ENCODE results near the gene GDAP1L1.

Gene GDAP1L1

DNA sequence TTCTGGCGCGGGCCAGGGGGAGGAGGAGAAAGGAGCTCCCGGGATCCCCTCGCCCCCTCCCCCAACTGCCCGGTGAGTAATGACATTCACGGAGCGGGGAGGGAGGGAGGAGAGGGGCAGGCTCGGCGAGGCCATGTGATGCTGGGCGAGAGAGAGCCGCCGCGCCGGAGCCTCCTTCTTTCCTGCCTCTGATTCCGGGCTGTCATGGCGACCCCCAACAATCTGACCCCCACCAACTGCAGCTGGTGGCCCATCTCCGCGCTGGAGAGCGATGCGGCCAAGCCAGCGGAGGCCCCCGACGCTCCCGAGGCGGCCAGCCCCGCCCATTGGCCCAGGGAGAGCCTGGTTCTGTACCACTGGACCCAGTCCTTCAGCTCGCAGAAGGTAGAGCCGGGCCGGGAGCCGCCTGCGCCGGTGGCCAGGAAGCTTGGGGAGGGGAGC is at the start of gene GDAP1L1:
Gene GDAP1L1 (plus strand): TSS at position 178 of the 441 bp plus-strand sequence. CDS start 27 bp downstream, at position 205.
- no peak for FAIRE-seq

GRCh38 chr20:44198872-44199271 is 48.2 kb upstream of the GDAP1L1 start:
- no peak for FAIRE-seq

GRCh38 chr20:44199877-44200276 is 47.2 kb upstream of the GDAP1L1 start:
- FAIRE-seq, result no peak

DNA sequence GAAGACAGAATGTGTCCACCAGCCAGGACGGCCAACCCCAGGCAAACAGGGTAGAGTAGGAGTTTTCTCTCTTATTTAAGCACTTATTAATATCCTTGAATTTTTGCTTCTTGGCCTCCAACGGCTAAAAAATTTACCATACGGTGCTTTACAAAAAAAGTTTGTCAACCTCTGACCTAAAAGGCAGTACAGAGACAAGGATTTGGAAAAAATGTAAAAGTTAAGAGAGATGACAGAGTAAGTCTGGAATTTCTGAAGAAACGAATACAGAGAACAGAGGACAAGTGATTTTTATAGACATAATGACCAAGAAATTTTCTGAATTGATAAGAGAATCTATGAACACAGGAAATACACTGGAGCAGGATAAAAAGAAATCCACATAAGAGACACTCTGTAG is 46.7 kb upstream of the GDAP1L1 start:
- FAIRE-seq, result no peak

DNA sequence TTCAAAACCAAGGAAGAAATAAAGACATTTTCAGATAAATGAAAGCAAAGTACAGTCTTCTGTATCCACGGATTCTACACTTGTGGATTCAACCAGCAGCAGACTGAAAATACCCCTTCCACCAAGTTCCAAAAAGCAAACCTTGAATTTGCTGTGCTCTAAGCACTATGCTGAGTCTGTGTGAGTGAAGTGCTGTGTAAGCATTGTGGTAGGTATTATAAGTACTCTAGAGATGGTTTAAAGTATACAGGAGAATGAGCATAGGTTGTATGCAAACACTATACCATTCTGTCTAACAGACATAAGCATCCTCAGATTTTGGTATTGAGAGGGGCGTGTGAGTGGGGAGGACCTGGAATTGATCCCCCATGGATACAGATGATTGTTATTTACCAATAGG is 46.1 kb upstream of the GDAP1L1 start:
- FAIRE-seq, result no peak

GRCh38 chr20:44203161-44203560 is 43.9 kb upstream of the GDAP1L1 start:
- no peak for FAIRE-seq

- no peak for FAIRE-seq
Observed at GRCh38 chr20:44204156-44204831, 42.8 kb upstream of the GDAP1L1 start.

DNA sequence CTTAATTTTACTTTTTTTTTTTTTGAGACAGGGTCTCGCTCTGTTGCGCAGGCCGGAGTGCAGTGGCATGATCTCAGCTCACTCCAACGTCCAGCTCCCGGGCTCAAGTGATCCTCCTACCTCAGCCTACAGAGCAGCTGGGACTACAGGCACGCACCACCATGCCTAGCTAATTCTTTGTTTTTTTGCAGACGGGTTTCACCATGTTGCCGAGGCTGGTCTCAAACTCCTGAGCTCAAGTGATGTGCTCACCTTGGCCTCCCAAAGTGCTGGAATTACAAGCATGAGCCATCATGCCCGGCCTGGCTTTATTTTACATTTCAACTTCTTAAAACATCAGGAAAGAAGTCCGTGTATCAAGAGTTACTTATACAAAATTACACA is 42.3 kb upstream of the GDAP1L1 start:
- FAIRE-seq, result no peak

DNA sequence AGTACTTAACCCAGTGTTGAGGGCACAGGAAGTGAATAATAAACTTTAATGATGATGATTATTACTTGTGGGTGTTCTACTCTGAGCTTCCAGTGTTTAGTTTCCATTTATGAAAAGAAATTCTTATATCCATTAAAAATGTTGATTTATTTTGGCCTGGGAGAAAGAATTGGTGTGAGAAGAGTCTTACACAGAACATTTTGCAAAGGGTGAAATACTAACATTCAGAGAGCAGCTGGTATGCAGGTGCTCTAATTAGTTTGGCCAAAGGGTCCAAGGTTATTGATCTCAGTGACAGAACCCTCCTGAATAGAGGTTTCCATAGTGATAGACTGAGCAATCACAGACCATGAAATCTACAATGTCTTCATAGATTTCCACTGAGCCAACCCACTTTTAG is 41.0 kb upstream of the GDAP1L1 start:
- FAIRE-seq, result no peak

DNA sequence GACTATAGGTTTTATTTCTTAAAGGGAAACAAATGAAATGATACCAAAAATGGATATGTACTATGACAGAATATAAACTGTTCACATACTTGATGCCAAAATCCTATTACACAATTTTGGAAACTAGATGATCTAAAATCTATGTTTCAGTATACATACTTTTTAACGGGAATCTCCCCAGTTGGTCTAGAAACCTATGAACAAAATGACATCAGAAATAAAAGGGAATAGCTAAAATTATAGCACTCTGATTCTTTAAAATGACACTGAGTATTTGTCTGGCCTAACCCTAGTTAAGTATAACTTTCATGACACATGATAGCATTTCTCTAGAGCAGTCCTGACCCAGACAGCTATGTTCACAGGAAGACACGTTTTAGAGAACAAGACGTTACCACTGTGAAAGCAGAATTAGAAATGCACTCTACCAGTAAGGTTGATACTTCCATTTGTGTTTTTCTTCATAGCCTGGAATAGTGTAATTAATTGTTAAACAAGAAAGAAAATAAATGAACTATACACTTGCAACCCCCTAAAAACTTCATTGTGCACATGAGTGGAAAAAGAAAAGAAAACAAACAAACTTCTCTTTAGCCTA is 39.9 kb upstream of the GDAP1L1 start:
- FAIRE-seq, result no peak

GRCh38 chr20:44208165-44208564 is 38.9 kb upstream of the GDAP1L1 start:
- FAIRE-seq, result no peak

DNA sequence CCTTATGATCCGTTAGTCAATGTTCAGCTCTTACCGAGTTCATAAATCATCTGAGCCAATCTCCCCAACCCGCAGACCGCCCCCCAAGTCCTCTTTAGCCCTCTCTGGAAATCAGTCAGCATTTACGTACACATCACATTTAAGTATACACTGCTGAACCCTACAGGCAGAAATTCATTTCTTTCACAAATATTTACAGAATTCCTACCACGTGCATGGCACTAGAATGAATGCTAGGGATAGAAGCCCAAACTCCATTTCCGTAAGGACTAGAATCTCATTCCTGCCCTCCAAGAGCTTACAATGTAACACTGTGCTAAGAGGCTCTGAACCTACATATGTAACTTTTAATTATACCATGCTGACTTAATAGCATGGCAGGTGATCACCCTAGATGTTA is 38.3 kb upstream of the GDAP1L1 start:
- no peak for FAIRE-seq

- no peak for FAIRE-seq
Observed at GRCh38 chr20:44209686-44210405, 37.3 kb upstream of the GDAP1L1 start.

DNA sequence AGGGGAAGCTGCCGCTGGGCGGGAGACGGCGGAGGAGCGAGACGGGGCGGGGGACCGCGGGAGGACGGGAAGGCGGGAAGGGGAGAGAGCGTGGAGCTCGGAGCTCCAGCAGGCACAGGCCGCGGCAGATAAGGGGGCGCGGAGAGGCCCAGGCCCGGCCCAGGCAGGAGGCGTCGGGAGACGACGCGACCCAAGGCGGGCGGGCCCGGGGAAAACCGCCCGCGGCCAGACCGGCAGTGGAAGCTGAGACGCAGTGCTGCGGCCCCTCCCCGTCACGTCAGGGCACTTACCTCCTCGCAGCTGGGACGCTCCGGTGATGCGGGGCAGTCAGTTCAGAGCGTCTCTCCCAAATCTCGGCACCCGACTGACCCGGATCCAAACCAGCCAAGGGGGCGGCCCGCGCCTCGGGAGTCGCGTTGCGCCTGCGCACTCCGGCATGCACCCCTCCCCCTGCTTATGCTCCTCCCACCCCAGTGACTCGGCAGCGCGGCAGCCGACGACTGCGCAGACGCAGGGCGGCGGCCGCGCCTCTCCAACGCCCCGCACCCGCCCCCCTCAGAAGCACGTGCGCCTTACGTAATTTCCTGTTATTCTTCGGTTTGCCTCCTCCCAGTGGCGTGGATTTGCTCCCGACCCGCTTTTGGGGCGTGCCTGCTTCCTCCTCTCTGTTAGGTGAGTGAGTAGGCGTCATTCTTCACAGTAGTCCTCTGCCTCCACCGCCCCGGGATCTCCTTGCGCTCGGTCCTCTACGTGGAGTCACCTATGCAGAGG is 36.5 kb upstream of the GDAP1L1 start, which contains the start of gene OSER1:
Gene OSER1 (minus strand): TSS at position 366 of the 771 bp plus-strand sequence. CDS start 3,814 bp downstream, outside the sequence.
- FAIRE-seq, result peak; percentile 23

DNA sequence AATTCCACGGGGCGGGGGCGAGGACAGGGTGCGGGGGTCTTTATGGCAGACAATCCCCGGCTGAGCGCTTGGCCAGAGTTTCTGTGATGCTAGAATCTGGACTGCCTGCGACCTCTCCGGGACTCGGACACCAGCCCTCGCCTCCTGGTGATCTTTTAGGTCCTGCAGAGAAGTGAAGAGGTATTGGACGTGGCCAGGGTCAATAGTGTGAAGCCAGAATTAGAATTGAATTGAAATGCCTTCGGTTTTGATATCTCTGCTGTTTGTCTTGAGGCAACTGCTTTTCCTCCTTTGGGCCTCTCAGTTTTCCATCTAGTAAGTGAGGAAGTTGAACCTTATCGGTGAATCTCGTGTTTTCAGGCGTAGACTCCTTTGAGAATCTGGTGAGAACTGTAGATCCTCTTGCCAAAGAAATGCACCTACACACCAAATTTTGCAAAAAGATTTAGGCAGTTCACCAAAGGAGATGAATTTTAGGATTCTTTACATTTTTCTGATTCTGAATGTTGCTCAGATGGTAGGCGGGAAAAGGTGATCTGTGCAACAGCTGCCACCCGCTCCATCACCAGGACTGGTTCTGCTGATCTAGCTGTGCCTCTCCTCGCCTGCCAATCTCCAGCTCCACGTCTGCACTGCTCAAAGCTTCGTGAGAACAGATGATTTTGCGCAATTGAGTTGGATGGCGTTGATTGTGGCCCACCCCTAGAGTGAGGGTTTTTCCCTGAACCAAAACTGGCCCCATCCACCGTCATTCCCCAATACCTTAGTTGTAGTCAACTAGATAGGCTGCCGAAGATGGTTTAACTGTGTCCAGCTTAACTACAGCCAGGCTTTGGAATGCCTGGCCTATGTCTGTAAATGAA is 35.7 kb upstream of the GDAP1L1 start:
- no peak for FAIRE-seq

- no peak for FAIRE-seq
Observed at GRCh38 chr20:44212792-44213191, 34.3 kb upstream of the GDAP1L1 start.

DNA sequence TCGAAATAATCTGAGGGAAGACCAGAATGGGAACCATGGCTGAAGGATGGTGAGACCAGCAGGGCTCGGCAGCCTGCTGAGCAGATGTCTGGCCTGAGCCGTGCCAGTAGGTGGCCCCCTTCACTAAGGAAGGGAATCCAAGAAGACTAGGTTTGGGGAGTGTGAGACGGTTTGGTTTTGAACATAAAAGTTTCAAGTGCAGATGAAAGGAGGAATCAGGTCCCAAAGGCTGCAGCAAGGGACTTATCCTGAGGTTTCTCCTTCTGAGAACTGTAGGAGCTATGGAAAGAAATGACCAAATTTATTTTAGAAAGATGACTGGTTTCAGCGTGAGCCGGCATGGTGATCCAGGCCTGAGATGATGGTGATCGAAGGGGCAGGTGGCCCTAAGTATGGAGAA is 32.0 kb upstream of the GDAP1L1 start:
- FAIRE-seq, result no peak

DNA sequence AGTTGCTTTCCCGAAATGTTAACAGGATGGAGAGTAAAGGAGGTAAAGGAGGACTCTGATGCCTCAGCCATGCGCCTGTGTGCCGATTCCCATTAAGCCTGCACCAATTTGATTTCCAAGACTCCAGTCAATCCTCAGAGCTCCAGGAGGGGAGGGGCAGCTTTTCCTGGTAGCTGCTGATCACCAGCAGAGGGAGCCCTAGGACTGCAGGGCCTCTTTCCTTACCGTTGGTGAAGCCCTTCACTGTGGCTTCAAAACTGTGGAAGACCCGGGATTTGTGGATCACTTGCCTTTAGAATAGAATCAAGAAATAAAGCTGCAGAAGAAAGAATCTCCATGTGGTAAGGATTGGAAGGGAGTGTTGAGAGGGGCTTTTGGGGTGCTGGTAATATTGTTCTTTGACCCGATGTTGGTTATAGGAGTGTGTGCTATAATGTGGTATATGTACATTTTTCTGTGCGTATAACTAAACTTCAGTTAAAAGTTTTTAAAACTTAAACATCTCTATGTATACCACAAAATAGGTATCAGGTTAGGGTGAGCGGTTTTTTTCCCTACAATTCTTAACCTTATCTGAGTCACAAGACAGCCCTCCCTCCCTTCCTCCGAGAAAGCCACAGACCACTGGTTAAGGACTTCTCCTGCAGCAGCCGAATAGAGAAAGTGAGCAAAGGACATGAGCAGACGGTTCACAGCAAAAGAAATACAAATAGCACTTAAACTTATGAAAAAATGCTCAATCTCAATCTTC is 29.6 kb upstream of the GDAP1L1 start:
- no peak for FAIRE-seq

DNA sequence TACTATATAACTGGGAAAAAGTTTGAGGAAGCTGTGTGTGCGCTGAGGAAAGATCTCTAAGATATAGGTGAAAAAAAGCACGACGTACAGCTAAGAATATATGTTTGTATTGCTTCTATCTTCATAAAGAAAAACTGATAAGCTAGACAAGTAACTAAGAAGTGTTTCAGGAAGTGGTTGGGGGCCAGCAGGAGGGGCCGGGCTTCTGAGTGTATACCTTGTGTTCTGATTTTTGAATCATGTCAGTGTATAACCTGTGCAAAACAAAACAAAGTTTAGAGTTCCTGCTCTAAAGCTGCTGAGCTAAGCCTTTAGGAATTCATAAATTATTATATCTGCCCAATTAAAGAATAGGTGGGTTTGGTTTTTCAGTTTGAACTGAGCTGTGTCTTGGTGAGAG is 28.7 kb upstream of the GDAP1L1 start:
- no peak for FAIRE-seq

DNA sequence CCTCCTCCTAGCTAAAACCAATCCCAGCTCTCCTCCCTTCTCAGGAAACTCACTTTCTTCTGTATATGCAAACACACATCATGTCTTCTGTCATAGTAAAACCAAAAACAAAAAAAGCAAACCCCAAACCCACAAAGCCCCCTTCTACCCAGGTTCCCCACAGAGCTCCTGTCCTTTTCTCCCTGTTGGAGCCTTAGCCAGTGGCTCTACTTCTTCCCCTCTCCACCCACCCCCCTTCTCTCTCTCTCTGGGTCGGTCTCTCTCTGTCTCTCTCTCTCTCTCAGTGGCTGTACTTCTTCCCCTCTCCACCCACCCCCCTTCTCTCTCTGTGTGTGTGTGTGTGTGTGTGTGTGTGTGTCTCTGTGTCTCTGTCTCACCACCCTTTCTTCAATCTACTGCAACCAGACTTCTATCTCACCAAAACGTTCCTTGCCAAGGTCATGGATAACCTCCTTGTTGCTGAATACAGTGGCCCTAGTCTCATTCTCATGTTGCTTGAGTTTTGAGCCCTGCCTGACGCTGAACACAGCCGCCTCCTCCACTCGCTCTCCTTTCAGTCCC is 27.9 kb upstream of the GDAP1L1 start:
- no peak for FAIRE-seq

DNA sequence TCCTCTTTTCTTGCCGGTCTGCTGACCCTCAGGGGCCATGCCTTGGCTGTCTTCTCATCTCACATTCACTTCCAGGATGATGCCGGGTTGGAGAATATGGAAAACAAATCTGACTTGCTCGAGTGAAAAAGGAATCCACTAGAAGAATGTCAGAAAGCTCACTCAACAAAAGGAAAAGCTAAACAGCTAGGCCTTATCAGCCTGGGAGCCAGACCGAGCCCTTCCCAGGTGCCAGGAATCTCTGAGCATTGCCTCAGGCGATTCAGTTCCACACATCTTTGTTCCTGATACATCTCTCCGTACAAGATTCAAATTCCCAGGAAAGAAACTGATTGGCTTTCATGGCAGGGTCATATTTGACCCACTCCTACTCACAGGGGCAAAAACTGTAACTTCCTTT is 27.3 kb upstream of the GDAP1L1 start:
- FAIRE-seq, result no peak

All from TTC549 (cell line).